Neural cell (in vitro differentiated cells): ENCODE data around the gene GPRIN3. TPM values are rescaled to one million over a fixed set of nuclear protein-coding genes. Genes with fewer than 3 reads are reported as not detected.

Experiments used
- H2AFZ ChIP-seq: fragments of 200-600, 300-800 bp; sonication (generic), shearing (Covaris generic); 2 replicates; pipeline ENCODE4 v1.6.0; 2014; ENCODE audit warnings: low read depth, mild to moderate bottlenecking, antibody characterized with exemption, low read length, moderate library complexity
- H3F3A ChIP-seq: fragments of 200-600 bp; shearing (Covaris generic); 2 replicates; pipeline ENCODE4 v1.6.1; 2016; ENCODE audit warnings: mild to moderate bottlenecking, moderate library complexity, mixed read lengths, antibody characterized with exemption, low read length; ENCODE audit not compliant: insufficient read depth, poor library complexity, severe bottlenecking
- H3K27ac ChIP-seq: fragments of 200-600, 300-800 bp; sonication (generic), shearing (Covaris generic); 2 replicates; pipeline ENCODE4 v1.5.1; 2014; ENCODE audit warnings: mild to moderate bottlenecking, low read length, moderate library complexity
- H3K27me3 ChIP-seq: fragments of 300-800, 200-600 bp; sonication (generic), shearing (Covaris generic); 2 replicates; pipeline ENCODE4 v1.6.0; 2014; ENCODE audit warnings: mild to moderate bottlenecking, low read depth, low read length, moderate library complexity; ENCODE audit not compliant: insufficient read depth
- H3K36me3 ChIP-seq: fragments of 300-800, 200-600 bp; sonication (generic), shearing (Covaris generic); 2 replicates; pipeline ENCODE4 v1.5.1; 2014; ENCODE audit warnings: mild to moderate bottlenecking, antibody characterized with exemption, low read length, moderate library complexity; ENCODE audit not compliant: insufficient read depth
- H3K4me2 ChIP-seq: fragments of 300-800, 200-600 bp; sonication (generic), shearing (Covaris generic); 2 replicates; pipeline ENCODE4 v1.6.0; 2014; ENCODE audit warnings: mild to moderate bottlenecking, low read length
- H3K4me3 ChIP-seq: fragments of 300-800, 200-600 bp; sonication (generic), shearing (Covaris generic); 2 replicates; pipeline ENCODE4 v1.5.1; 2014; ENCODE audit warnings: mild to moderate bottlenecking, low read length, moderate library complexity
- H3K79me2 ChIP-seq: fragments of 200-600 bp; shearing (Covaris generic); replicated peaks from 2 replicates; pipeline ENCODE4 v1.6.0; 2014; ENCODE audit warnings: mild to moderate bottlenecking, low read length, moderate library complexity; ENCODE audit not compliant: insufficient read depth
- H3K9ac ChIP-seq: fragments of 300-800, 200-600 bp; sonication (generic), shearing (Covaris generic); 2 replicates; pipeline ENCODE4 v1.6.1; 2016; ENCODE audit warnings: mild to moderate bottlenecking, low read length, mixed read lengths
- H3K9me2 ChIP-seq: fragments of 200-600 bp; shearing (Covaris generic); 2 replicates; pipeline ENCODE4 v1.6.1; 2016; ENCODE audit warnings: mild to moderate bottlenecking, low read length, mixed read lengths; ENCODE audit not compliant: insufficient read depth
- H3K9me3 ChIP-seq: fragments of 200-600, 300-800 bp; sonication (generic), shearing (Covaris generic); 2 replicates; pipeline ENCODE4 v1.6.1; 2016; ENCODE audit warnings: mild to moderate bottlenecking, mixed run types, low read length, moderate library complexity, mixed read lengths
- H4K20me1 ChIP-seq: fragments of 200-600 bp; shearing (Covaris generic); 2 replicates; pipeline ENCODE4 v1.6.1; 2016; ENCODE audit warnings: mild to moderate bottlenecking, mixed run types; ENCODE audit not compliant: insufficient read depth
- EP300 ChIP-seq: fragments of 450-650 bp; conservative IDR thresholded peaks from 2 replicates; pipeline ENCODE4 v1.6.1; 2014; ENCODE audit warnings: antibody characterized with exemption, mild to moderate bottlenecking, moderate library complexity; ENCODE audit not compliant: poor library complexity, severe bottlenecking
- EZH2 ChIP-seq: fragments of 200-600, 300-800 bp; shearing (Covaris generic), sonication (generic); IDR thresholded peaks from 2 replicates; pipeline ENCODE4 v1.6.1; 2014; ENCODE audit warnings: antibody characterized with exemption, low read length, borderline replicate concordance, mild to moderate bottlenecking; ENCODE audit not compliant: insufficient read depth, poor library complexity, severe bottlenecking
- MXI1 ChIP-seq: fragments of 450-650 bp; conservative IDR thresholded peaks from 2 replicates; pipeline ENCODE4 v1.6.1; 2014; ENCODE audit warnings: antibody characterized with exemption, mild to moderate bottlenecking; ENCODE audit not compliant: poor library complexity, severe bottlenecking
- POLR2AphosphoS5 ChIP-seq: IDR thresholded peaks from 2 replicates; pipeline ENCODE4 v1.6.1; 2012
- RAD21 ChIP-seq: fragments of 450-650 bp; conservative IDR thresholded peaks from 2 replicates; pipeline ENCODE4 v1.6.1; 2014; ENCODE audit warnings: antibody characterized with exemption, mild to moderate bottlenecking, moderate library complexity
- SMC3 ChIP-seq: fragments of 450-650 bp; conservative IDR thresholded peaks from 2 replicates; pipeline ENCODE4 v1.6.1; 2014; ENCODE audit warnings: antibody characterized with exemption, mild to moderate bottlenecking, moderate library complexity; ENCODE audit not compliant: poor library complexity
- TAF1 ChIP-seq: IDR thresholded peaks from 2 replicates; pipeline ENCODE4 v1.6.1; 2012; ENCODE audit warnings: low read depth
- polyA minus RNA-seq: library from RNA; depleted of rRNA, polyadenylated mRNA; stranded (reverse); fragments of >200 nt; gene quantifications from 2 replicates; pipeline ENCODE4 v1.2.3, GENCODE V29; 2014
- polyA plus RNA-seq: library from polyadenylated mRNA; depleted of rRNA; stranded (reverse); fragments of >200 nt; gene quantifications from 2 replicates; pipeline ENCODE4 v1.2.3, GENCODE V29; 2014
- TF ChIP-seq, protein P1 (sequence below): fragments of 450-650 bp; IDR thresholded peaks from 2 replicates; pipeline ENCODE4 v1.5.1; 2014; ENCODE audit warnings: antibody characterized with exemption, mild to moderate bottlenecking, moderate library complexity; ENCODE audit not compliant: poor library complexity, severe bottlenecking
- TF ChIP-seq, protein P2 (sequence below): IDR thresholded peaks from 2 replicates; pipeline ENCODE4 v1.6.1; 2012; ENCODE audit warnings: borderline replicate concordance

Gene GPRIN3
- polyA plus RNA-seq (7.0 and 7.2 TPM in 2 replicates), polyA minus RNA-seq (37.7 and 47.1 TPM in 2 replicates)

DNA sequence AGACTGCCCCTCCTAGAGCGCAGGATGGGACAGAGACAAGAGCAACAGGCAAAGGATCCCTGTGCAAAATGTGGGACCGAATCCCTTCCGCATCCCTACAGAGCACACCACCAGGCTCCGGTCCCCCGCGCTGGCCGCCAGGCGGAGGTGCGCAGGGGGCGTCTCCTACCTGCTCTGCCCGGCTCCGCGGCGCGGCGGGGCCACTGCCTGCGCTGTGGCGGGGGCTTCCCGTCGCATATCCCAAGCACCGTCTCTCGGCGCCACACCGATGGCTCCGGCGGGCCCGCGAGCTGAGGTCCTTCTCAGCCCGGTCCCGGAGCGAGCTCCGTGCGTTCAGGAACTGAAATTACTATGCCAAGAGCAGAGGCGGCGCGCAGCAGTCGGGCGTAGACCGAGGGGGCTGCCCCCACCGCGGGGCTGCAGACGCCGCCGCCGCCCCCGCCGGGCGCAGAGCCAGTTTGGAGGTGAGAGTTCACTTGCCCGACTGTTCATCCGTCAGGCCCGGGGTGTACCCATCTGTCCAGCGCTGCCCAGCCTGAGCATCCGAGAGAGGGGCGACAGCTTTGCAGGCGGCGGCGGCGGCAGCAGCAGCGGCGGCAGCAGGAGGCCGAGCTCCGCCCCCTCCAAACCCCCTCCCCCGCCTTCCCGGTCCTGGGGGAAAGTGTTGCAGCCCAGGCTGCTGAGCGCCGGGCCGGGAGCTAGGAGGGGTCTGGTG is at the start of gene GPRIN3:
GPRIN3 (minus strand) TSS at position 355 of the 715 bp plus-strand sequence. CDS start 57,690 bp downstream, outside the sequence.
- H3K9me3 ChIP-seq: no peaks in the 10 kb centered on the region
- peak within 1 kb of the TSS; percentile 91 for H3K4me3 ChIP-seq
- no peaks in the 10 kb centered on the region for H3K9me2 ChIP-seq
- no peaks in the 10 kb centered on the region for H4K20me1 ChIP-seq
- no peaks in the 10 kb centered on the region for H3F3A ChIP-seq
- no peaks in the 10 kb centered on the region for H3K36me3 ChIP-seq
- no peaks in the 10 kb centered on the region for H3K27me3 ChIP-seq
- peak within 1 kb of the TSS; percentile 52 for H2AFZ ChIP-seq
- H3K4me2 ChIP-seq: peak within 1 kb of the TSS; percentile 76
- TF ChIP-seq, protein P1, sequence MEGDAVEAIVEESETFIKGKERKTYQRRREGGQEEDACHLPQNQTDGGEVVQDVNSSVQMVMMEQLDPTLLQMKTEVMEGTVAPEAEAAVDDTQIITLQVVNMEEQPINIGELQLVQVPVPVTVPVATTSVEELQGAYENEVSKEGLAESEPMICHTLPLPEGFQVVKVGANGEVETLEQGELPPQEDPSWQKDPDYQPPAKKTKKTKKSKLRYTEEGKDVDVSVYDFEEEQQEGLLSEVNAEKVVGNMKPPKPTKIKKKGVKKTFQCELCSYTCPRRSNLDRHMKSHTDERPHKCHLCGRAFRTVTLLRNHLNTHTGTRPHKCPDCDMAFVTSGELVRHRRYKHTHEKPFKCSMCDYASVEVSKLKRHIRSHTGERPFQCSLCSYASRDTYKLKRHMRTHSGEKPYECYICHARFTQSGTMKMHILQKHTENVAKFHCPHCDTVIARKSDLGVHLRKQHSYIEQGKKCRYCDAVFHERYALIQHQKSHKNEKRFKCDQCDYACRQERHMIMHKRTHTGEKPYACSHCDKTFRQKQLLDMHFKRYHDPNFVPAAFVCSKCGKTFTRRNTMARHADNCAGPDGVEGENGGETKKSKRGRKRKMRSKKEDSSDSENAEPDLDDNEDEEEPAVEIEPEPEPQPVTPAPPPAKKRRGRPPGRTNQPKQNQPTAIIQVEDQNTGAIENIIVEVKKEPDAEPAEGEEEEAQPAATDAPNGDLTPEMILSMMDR: peak; percentile 31
- TF ChIP-seq TAF1 (no peak), EZH2 (no peak), POLR2AphosphoS5 (peak; percentile 33), EP300 (peak; percentile 40), SMC3 (peak; percentile 33), RAD21 (no peak), MXI1 (peak; percentile 38)
- TF ChIP-seq, protein P2, sequence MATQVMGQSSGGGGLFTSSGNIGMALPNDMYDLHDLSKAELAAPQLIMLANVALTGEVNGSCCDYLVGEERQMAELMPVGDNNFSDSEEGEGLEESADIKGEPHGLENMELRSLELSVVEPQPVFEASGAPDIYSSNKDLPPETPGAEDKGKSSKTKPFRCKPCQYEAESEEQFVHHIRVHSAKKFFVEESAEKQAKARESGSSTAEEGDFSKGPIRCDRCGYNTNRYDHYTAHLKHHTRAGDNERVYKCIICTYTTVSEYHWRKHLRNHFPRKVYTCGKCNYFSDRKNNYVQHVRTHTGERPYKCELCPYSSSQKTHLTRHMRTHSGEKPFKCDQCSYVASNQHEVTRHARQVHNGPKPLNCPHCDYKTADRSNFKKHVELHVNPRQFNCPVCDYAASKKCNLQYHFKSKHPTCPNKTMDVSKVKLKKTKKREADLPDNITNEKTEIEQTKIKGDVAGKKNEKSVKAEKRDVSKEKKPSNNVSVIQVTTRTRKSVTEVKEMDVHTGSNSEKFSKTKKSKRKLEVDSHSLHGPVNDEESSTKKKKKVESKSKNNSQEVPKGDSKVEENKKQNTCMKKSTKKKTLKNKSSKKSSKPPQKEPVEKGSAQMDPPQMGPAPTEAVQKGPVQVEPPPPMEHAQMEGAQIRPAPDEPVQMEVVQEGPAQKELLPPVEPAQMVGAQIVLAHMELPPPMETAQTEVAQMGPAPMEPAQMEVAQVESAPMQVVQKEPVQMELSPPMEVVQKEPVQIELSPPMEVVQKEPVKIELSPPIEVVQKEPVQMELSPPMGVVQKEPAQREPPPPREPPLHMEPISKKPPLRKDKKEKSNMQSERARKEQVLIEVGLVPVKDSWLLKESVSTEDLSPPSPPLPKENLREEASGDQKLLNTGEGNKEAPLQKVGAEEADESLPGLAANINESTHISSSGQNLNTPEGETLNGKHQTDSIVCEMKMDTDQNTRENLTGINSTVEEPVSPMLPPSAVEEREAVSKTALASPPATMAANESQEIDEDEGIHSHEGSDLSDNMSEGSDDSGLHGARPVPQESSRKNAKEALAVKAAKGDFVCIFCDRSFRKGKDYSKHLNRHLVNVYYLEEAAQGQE: peak; percentile 26
- H3K27ac ChIP-seq: peak within 1 kb of the TSS; percentile 10
- H3K9ac ChIP-seq: peak within 1 kb of the TSS; percentile 69
- H3K79me2 ChIP-seq: peaks cover 4% of the 10 kb centered on the region

DNA sequence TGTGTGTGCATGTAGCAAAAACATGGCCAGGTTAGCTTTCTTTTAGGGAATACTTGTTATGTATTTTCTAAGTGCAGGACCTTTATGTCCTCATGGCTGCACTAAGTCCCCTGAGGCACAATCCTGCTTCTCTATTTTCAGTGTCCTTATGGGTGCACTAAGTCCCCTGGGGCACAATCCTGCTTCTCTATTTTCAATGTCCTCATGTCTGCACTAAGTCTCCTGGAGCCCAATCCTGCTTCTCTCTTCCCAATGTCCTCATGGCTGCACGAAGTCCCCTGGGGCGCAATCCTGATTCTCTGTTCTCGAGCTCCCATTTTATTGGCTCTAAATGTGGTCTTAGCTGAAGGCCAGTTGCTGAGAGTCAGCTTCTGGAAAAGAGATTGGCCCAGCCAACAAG is 49.7 kb upstream of the GPRIN3 start:
- no peaks in the 10 kb centered on the region for H3F3A ChIP-seq

More for the DNA sequence above, 49.7 kb upstream of the GPRIN3 start:
- no peak overlapping the region for H3K9ac ChIP-seq
- H3K4me2 ChIP-seq: no peak overlapping the region
- no peaks in the 10 kb centered on the region for H3K27me3 ChIP-seq
- TF ChIP-seq, protein P1: no peak
- H4K20me1 ChIP-seq: no peaks in the 10 kb centered on the region
- no peaks in the 10 kb centered on the region for H3K9me2 ChIP-seq
- no peak overlapping the region for H2AFZ ChIP-seq
- H3K9me3 ChIP-seq: no peaks in the 10 kb centered on the region
- no peaks in the 10 kb centered on the region for H3K79me2 ChIP-seq
- H3K36me3 ChIP-seq: no peaks in the 10 kb centered on the region
- H3K27ac ChIP-seq: no peak overlapping the region
- no peak overlapping the region for H3K4me3 ChIP-seq
